C4-2B (cell line): ENCODE results near the gene FCN2.

Experiments used
- ZFX ChIP-seq: fragments of 450-650 bp; IDR thresholded peaks from 2 replicates; pipeline ENCODE4 v1.6.1; 2017
- TF ChIP-seq, protein P1 (sequence below): fragments of 450-650 bp; conservative IDR thresholded peaks from 2 replicates; pipeline ENCODE4 v1.5.1; 2017; ENCODE audit warnings: mild to moderate bottlenecking

GRCh38 chr9:134863306-134863902 is 17.2 kb upstream of the FCN2 start:
- TF ChIP-seq, protein P1, sequence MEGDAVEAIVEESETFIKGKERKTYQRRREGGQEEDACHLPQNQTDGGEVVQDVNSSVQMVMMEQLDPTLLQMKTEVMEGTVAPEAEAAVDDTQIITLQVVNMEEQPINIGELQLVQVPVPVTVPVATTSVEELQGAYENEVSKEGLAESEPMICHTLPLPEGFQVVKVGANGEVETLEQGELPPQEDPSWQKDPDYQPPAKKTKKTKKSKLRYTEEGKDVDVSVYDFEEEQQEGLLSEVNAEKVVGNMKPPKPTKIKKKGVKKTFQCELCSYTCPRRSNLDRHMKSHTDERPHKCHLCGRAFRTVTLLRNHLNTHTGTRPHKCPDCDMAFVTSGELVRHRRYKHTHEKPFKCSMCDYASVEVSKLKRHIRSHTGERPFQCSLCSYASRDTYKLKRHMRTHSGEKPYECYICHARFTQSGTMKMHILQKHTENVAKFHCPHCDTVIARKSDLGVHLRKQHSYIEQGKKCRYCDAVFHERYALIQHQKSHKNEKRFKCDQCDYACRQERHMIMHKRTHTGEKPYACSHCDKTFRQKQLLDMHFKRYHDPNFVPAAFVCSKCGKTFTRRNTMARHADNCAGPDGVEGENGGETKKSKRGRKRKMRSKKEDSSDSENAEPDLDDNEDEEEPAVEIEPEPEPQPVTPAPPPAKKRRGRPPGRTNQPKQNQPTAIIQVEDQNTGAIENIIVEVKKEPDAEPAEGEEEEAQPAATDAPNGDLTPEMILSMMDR, result no peak
- no peak for TF ChIP-seq ZFX
